HCT116 (cell line): ENCODE results near the gene FABP3. TPM values are rescaled to one million over a fixed set of nuclear protein-coding genes. Genes with fewer than 3 reads are reported as not detected.

Experiments used
- ATAC-seq: fragments of 200-7000 bp; cut with Tn5 transposase; 2 replicates; pipeline ENCODE4 v1.9.1; 2020; ENCODE audit warnings: mild to moderate bottlenecking, moderate library complexity
- BruUV-seq: library from RNA; stranded (reverse); fragments of 400-500 nt; replicated peaks from 2 replicates; lab custom pipeline; 2021; lab: Mats Ljungman, UMichigan
- CTCF ChIA-PET: fragments of 300-600 bp; sonication (Branson Sonifier 250); formaldehyde crosslinking; loops from one replicate; lab custom pipeline; 2021; ENCODE audit warnings: antibody characterized with exemption; lab: Charles Lee
- POLR2A ChIA-PET: fragments of 300-600, 350-600 bp; sonication (Branson Sonifier 250); formaldehyde crosslinking; loops from one replicate; lab custom pipeline; 2021; ENCODE audit warnings: antibody characterized with exemption; lab: Charles Lee
- RAD21 ChIA-PET, 2 experiments: fragments of 300-600 bp; sonication (Branson Sonifier 250); formaldehyde crosslinking; loops; one replicate each; lab custom pipeline; 2023; ENCODE audit warnings: low total read pairs in 2 of 2; ENCODE audit not compliant: uncharacterized antibody in 2 of 2, unreplicated experiment in 2 of 2, low non-redundant PET in 1 of 2; lab: Charles Lee
- DNase-seq: peaks from one replicate; pipeline ENCODE4 v3.0.0-alpha.2; 2010; ENCODE audit warnings: low read depth, low spot score
- H2AFZ ChIP-seq: fragments of 200-600 bp; shearing (Covaris generic), sonication (generic); 2 replicates; pipeline ENCODE4 v1.6.1; 2017; ENCODE audit warnings: low read depth, mixed run types, mixed read lengths, antibody characterized with exemption, low read length; ENCODE audit not compliant: poor library complexity, severe bottlenecking
- H3K27ac ChIP-seq: 2 replicates; pipeline ENCODE4 v1.5.1; 2012; ENCODE audit warnings: low read depth, low read length
- H3K27me3 ChIP-seq: fragments of 200-600 bp; sonication (generic); 2 replicates; pipeline ENCODE4 v1.6.1; 2016; ENCODE audit warnings: mixed run types, low read length, mixed read lengths; ENCODE audit not compliant: insufficient read depth
- H3K36me3 ChIP-seq, 2 experiments: fragments of 200-500 bp in 1 of 2; fragments of 200-600 bp in 1 of 2; sonication (Bioruptor generic) in 1 of 2; sonication (generic) in 1 of 2; 2 replicates each; pipeline versions ENCODE4 v1.5.1 to v1.6.1; 2014 to 2016; ENCODE audit warnings: low read length in 2 of 2, inconsistent platforms in 1 of 2, mixed read lengths in 1 of 2, mixed run types in 1 of 2; ENCODE audit not compliant: insufficient read depth in 2 of 2, control insufficient read depth in 1 of 2
- H3K4me1 ChIP-seq, 2 experiments: fragments of 200-600 bp in 1 of 2; sonication (generic) in 1 of 2; 2 replicates each; pipeline versions ENCODE4 v1.5.1 to v1.6.1; 2012 to 2017; ENCODE audit warnings: low read length in 2 of 2, inconsistent platforms in 1 of 2, mild to moderate bottlenecking in 1 of 2, mixed read lengths in 1 of 2, mixed run types in 1 of 2, moderate library complexity in 1 of 2; ENCODE audit not compliant: insufficient read depth in 2 of 2, control insufficient read depth in 1 of 2
- H3K4me2 ChIP-seq: fragments of 200-600 bp; sonication (generic); 2 replicates; pipeline ENCODE4 v1.6.1; 2017; ENCODE audit warnings: mixed run types, low read length, mixed read lengths
- H3K4me3 ChIP-seq, 2 experiments: fragments of 200-600 bp in 1 of 2; sonication (generic) in 1 of 2; replicated peaks in 1 of 2; 2 replicates each; pipeline ENCODE4 v1.5.1; 2011 to 2016; ENCODE audit warnings: low read length in 2 of 2, control low read depth in 1 of 2, low read depth in 1 of 2, mild to moderate bottlenecking in 1 of 2, mixed read lengths in 1 of 2, mixed run types in 1 of 2
- H3K79me2 ChIP-seq: fragments of 200-600 bp; sonication (generic); 2 replicates; pipeline ENCODE4 v1.6.1; 2017; ENCODE audit warnings: mild to moderate bottlenecking, mixed run types, low read length, moderate library complexity, mixed read lengths; ENCODE audit not compliant: insufficient read depth
- H3K9ac ChIP-seq: fragments of 200-600 bp; sonication (generic); 2 replicates; pipeline ENCODE4 v1.6.1; 2016; ENCODE audit warnings: low read length, mixed read lengths
- H3K9me2 ChIP-seq: fragments of 200-600 bp; sonication (generic), shearing (Covaris generic); 2 replicates; pipeline ENCODE4 v1.6.1; 2017; ENCODE audit warnings: mixed run types, mild to moderate bottlenecking, moderate library complexity; ENCODE audit not compliant: insufficient read depth
- H3K9me3 ChIP-seq, 2 experiments: fragments of 200-500 bp in 1 of 2; fragments of 200-600 bp in 1 of 2; sonication (Bioruptor generic) in 1 of 2; sonication (generic) in 1 of 2; 2 replicates each; pipeline ENCODE4 v1.6.1; 2014 to 2017; ENCODE audit warnings: low read length in 2 of 2, mixed read lengths in 2 of 2, inconsistent platforms in 1 of 2, low read depth in 1 of 2, mild to moderate bottlenecking in 1 of 2, mixed run types in 1 of 2, moderate library complexity in 1 of 2; ENCODE audit not compliant: control insufficient read depth in 1 of 2, insufficient read depth in 1 of 2
- H4K20me1 ChIP-seq: fragments of 200-600 bp; sonication (generic), shearing (Covaris generic); 2 replicates; pipeline ENCODE4 v1.6.1; 2017; ENCODE audit warnings: mixed run types, mild to moderate bottlenecking, moderate library complexity; ENCODE audit not compliant: insufficient read depth
- CBX3 ChIP-seq: IDR thresholded peaks from 2 replicates; pipeline ENCODE4 v1.6.1; 2012; ENCODE audit warnings: low read depth
- CTCF ChIP-seq, 3 experiments: fragments of 200-600 bp in 1 of 3; sonication (generic) in 1 of 3; IDR thresholded peaks in 2 of 3; conservative IDR thresholded peaks in 1 of 3; 2 replicates each; pipeline ENCODE4 v1.5.1; 2012 to 2017; ENCODE audit warnings: low read depth in 2 of 3, low read length in 2 of 3, antibody characterized with exemption in 1 of 3, borderline replicate concordance in 1 of 3, control low read depth in 1 of 3, mild to moderate bottlenecking in 1 of 3, mixed read lengths in 1 of 3, mixed run types in 1 of 3, moderate library complexity in 1 of 3; ENCODE audit not compliant: insufficient read depth in 1 of 3
- EGR1 ChIP-seq: IDR thresholded peaks from 2 replicates; pipeline ENCODE4 v1.6.1; 2012; ENCODE audit warnings: low read depth
- EZH2phosphoT487 ChIP-seq: fragments of 200-600 bp; IDR thresholded peaks from 2 replicates; pipeline ENCODE4 v1.6.1; 2018; ENCODE audit warnings: antibody characterized with exemption, borderline replicate concordance
- FOSL1 ChIP-seq: IDR thresholded peaks from 2 replicates; pipeline ENCODE4 v1.6.1; 2012; ENCODE audit warnings: low read depth
- POLR2A ChIP-seq: IDR thresholded peaks from 2 replicates; pipeline ENCODE4 v1.7.0; 2011; ENCODE audit warnings: borderline replicate concordance; ENCODE audit not compliant: insufficient read depth, insufficient read length; ENCODE audit errors: extremely low read depth
- POLR2AphosphoS5 ChIP-seq: IDR thresholded peaks from 2 replicates; pipeline ENCODE4 v1.6.1; 2011; ENCODE audit warnings: mild to moderate bottlenecking, low read depth, low read length, moderate library complexity
- REST ChIP-seq: IDR thresholded peaks from 2 replicates; pipeline ENCODE4 v1.6.1; 2012; ENCODE audit warnings: low read depth
- SRF ChIP-seq: IDR thresholded peaks from 2 replicates; pipeline ENCODE4 v1.6.1; 2012; ENCODE audit warnings: low read depth
- YY1 ChIP-seq: IDR thresholded peaks from 2 replicates; pipeline ENCODE4 v1.6.1; 2011; ENCODE audit warnings: low read length, low read depth, moderate library complexity, mild to moderate bottlenecking; ENCODE audit not compliant: insufficient replicate concordance; ENCODE audit errors: extremely low read depth
- intact Hi-C: fragments of 100-400 bp; cut with micrococcal nuclease; formaldehyde crosslinking; loops from 2 replicates; pipeline ENCODE4 v1.10.0; 2022
- total RNA-seq: library from RNA; stranded (reverse); gene quantifications from one replicate; pipeline ENCODE4 v1.2.1, GENCODE V29; 2021; ENCODE audit not compliant: unreplicated experiment

FABP3 gene
- total RNA-seq, 1 experiment from 2014 or later, result not detected

- ChIA-PET RAD21 (no interaction called here), CTCF (interaction anchor here (1.4 kb wide), 1 partner anchor 149 kb away, joined by 3 read pairs; no protein-coding TSS in a partner anchor)
- no peak overlapping the region for H3K27ac ChIP-seq
- H3K4me1 ChIP-seq, result peaks cover 2 to 35% of the 10 kb centered on the region in 2 experiments; a peak in 2 of 4 replicates
- intact Hi-C loops, result no loop called here
- H3K36me3 ChIP-seq, result no peaks in the 10 kb centered on the region
- no peaks in the 10 kb centered on the region for H3K9me2 ChIP-seq
- H4K20me1 ChIP-seq, result no peaks in the 10 kb centered on the region
- no peaks in the 10 kb centered on the region for H3K9me3 ChIP-seq
- no peaks in the 10 kb centered on the region for H3K79me2 ChIP-seq
- no peak overlapping the region for H3K4me2 ChIP-seq
- DNase-seq, result no peak
- BruUV-seq, result no TSS peak
- no peaks in the 10 kb centered on the region for H3K27me3 ChIP-seq
- no peak overlapping the region for H3K4me3 ChIP-seq
- no peak overlapping the region for H2AFZ ChIP-seq
- H3K9ac ChIP-seq, result no peak overlapping the region
- no peak for TF ChIP-seq FOSL1
- no peak for TF ChIP-seq YY1
- TF ChIP-seq SRF, result no peak
- TF ChIP-seq, all 23 proteins: peak for 0
- POLR2A ChIA-PET, result no interaction called here
- no peak for ATAC-seq
Measured at GRCh38 chr1:31399976-31400375, 27.1 kb upstream of the FABP3 start.

- Histone ChIP-seq H2AFZ (peak overlapping the region; percentile 64), H3K4me1 (peaks cover 6 to 46% of the 10 kb centered on the region in 2 experiments; a peak in 2 of 4 replicates), H3K4me2 (peak overlapping the region; percentile 62), H3K4me3 (no peak overlapping the region), H3K9me3 (no peaks in the 10 kb centered on the region), H3K27me3 (no peaks in the 10 kb centered on the region), H3K36me3 (no peaks in the 10 kb centered on the region), H3K9ac (no peak overlapping the region), H3K27ac (no peak overlapping the region), H3K79me2 (no peaks in the 10 kb centered on the region), H3K9me2 (no peaks in the 10 kb centered on the region), H4K20me1 (no peaks in the 10 kb centered on the region)
- TF ChIP-seq EGR1, result no peak
- no peak for TF ChIP-seq EZH2phosphoT487
- TF ChIP-seq POLR2A, result no peak
- TF ChIP-seq CTCF (IDR thresholded peaks at IDR 0.05 in 2 of 3, conservative IDR thresholded peaks at IDR 0.05 in 1 of 3; ENCODE audit: borderline replicate concordance in 1 of 3, insufficient read depth in 1 of 3, low read depth in 2 of 3, low read length in 2 of 3), result no peak
- TF ChIP-seq POLR2AphosphoS5, result no peak
- TF ChIP-seq REST, result no peak
- no peak for TF ChIP-seq CBX3
- intact Hi-C loops, result no loop called here
- RAD21 ChIA-PET, result interaction anchor here (1.6 to 2.4 kb wide), 3 partner anchors 23 to 151 kb away, joined by 3 to 12 read pairs (median 9); no protein-coding TSS in a partner anchor
- CTCF ChIA-PET, result interaction anchor here (2.0 kb wide), 1 partner anchor 391 kb away, joined by 13 read pairs; no protein-coding TSS in a partner anchor
- ATAC-seq, result no peak
- no peak for DNase-seq
- POLR2A ChIA-PET, result no interaction called here
- BruUV-seq, result no TSS peak
Measured at GRCh38 chr1:31398246-31398645, 25.4 kb upstream of the FABP3 start.
